NCI-H2227 treated with DMSO at 0.1 percent for 48 hours (cell line): ENCODE measurements around the gene SNAP25.

Source experiments
- DNase-seq: peaks from one replicate; lab custom pipeline; 2025; lab: John Stamatoyannopoulos, UW

Gene SNAP25

GRCh38 chr20:10263385-10264165, 44.9 kb downstream of the SNAP25 start:
- DNase-seq, result no peak

GRCh38 chr20:10264166-10264558, 45.5 kb downstream of the SNAP25 start:
- no peak for DNase-seq

GRCh38 chr20:10268636-10269035, 50.0 kb downstream of the SNAP25 start:
- DNase-seq, result no peak

- no peak for DNase-seq
These were observed 52.0 kb downstream of the SNAP25 start for GRCh38 chr20:10270630-10271029.

- DNase-seq, result no peak
These were observed 53.0 kb downstream of the SNAP25 start for GRCh38 chr20:10271494-10272219.

- no peak for DNase-seq
These were observed 58.4 kb downstream of the SNAP25 start for GRCh38 chr20:10276878-10277580.

- DNase-seq, result no peak
These were observed 59.0 kb downstream of the SNAP25 start for GRCh38 chr20:10277616-10278015.

GRCh38 chr20:10278412-10278811, 59.8 kb downstream of the SNAP25 start:
- no peak for DNase-seq

GRCh38 chr20:10280018-10280908, 61.6 kb downstream of the SNAP25 start:
- no peak for DNase-seq

- no peak for DNase-seq
These were observed 63.3 kb downstream of the SNAP25 start for GRCh38 chr20:10281911-10282310.

GRCh38 chr20:10282979-10283456, 64.4 kb downstream of the SNAP25 start:
- no peak for DNase-seq

GRCh38 chr20:10286356-10286755, 67.7 kb downstream of the SNAP25 start:
- no peak for DNase-seq

- no peak for DNase-seq
These were observed 69.8 kb downstream of the SNAP25 start for GRCh38 chr20:10288421-10288820.

- no peak for DNase-seq
These were observed 70.5 kb downstream of the SNAP25 start for GRCh38 chr20:10288954-10289646.

GRCh38 chr20:10291568-10292248, 73.1 kb downstream of the SNAP25 start:
- no peak for DNase-seq

GRCh38 chr20:10297223-10297622, 78.6 kb downstream of the SNAP25 start:
- DNase-seq, result no peak

GRCh38 chr20:10297684-10298240, 79.1 kb downstream of the SNAP25 start:
- no peak for DNase-seq

- no peak for DNase-seq
These were observed 82.2 kb downstream of the SNAP25 start for GRCh38 chr20:10300582-10301446.

- no peak for DNase-seq
These were observed 85.2 kb downstream of the SNAP25 start for GRCh38 chr20:10303852-10304251.
